NOMO-1 treated with DMSO at 0.1 percent for 48 hours (cell line): Measurements from ENCODE around the gene CCSER1.
A peak's percentile ranks its signal among the peaks of the same experiment; 100 is the strongest.
"Not testable (repeated sequence)": the region's sequence is repeated elsewhere in the genome, so short reads cannot be mapped to it uniquely, and the experiment has no call there.

Experiments
- DNase-seq: peaks from one replicate; lab custom pipeline; 2025; ENCODE audit not compliant: unreplicated experiment; lab: John Stamatoyannopoulos, UW

Gene CCSER1

GRCh38 chr4:91448668-91449330, 1321.6 kb downstream of the CCSER1 start:
- peak; percentile 18 for DNase-seq

DNA sequence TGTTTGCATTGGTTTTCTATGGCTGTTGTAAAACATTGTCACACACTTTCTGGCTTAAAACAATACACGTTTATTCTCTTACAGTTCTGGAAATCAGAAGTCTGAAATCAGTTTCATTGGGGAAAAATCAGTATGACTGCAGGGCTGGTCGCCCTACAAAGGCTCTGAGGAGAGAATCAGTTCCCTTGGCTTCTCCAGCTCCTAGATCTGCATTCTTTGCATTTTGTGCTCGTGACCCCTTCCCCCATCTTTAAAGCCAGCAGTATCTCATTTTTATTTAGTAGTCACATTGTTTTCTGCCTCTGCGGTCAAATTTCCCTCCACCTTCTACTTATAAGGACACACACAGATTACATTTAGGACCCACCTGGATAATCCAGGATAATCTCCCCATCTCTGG, 1326.9 kb downstream of the CCSER1 start:
- DNase-seq = no peak

DNA sequence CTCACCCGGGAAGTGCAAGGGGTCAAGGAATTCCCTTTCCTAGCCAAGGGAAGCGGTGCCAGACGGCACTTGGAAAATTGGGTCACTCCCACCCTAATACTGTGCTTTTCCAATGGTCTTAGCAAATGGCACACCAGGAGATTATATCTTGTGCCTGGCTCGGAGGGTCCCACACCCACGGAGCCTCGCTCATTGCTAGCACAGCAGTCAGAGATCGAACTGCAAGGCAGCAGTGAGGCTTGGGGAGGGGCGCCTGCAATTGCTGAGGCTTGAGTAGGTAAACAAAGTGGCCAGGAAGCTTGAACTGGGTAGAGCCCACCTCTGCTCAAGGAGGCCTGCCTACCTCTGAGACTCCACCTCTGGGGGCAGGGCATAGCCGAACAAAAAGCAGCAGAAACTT, 1335.4 kb downstream of the CCSER1 start:
- DNase-seq = not testable (repeated sequence)

DNA sequence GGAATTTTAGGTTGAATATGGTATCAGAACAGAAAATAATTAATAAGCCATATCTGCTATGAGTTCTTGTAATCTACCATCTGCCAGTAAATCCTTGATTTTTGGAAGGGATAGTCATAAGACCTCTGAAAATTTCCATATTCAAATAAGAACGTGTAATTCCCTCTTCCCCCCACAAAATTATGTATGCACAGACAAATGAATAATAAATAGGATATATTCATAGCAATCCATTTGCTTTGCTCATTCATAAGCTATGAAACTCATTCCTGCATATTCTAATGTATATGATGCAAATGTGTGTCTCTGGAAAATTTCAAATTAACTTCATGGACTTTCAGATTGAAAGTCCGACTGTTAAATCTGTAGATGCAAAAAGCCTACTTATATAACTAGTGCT, 1343.5 kb downstream of the CCSER1 start:
- DNase-seq = no peak

DNA sequence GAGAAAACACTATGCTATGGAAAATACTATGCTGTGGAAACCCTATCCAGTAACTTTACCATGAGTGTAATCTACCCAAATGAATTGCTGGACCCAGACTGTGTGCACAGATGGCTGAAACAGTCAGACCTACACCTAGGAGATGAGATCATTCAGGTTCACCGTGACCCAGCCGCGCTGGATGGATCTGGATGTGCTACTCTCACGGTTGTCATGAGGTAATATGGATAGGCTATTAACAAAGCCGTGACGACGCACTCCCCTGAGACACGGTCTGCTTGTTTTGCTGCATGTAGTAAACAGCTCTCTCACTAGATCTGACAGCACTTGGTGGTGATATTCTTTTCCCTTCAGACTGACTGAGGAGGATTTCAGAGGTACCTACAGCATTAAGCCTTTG, 1344.1 kb downstream of the CCSER1 start:
- DNase-seq = no peak

DNA sequence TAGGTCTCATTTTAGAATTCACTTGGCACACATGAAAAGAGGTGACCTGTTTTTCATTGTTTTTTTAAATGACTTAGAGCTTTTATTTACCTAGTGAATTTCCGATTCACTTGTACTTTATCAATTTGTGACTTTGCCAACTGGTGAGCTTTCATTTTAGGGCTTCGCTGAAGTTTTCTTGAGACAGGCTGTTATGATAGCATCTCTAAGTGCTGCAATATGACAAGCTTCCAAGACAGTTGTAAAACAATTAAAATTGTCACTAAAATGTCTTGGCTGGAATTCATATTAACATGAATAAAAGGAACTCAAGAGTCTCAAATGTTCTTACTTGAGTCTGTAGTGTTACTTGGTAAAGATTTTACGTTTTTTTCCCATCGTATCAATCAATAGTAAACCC, 1344.9 kb downstream of the CCSER1 start:
- DNase-seq = no peak

- no peak for DNase-seq
Observed at GRCh38 chr4:91485415-91485814, 1358.2 kb downstream of the CCSER1 start.

- no peak for DNase-seq
Observed at GRCh38 chr4:91488946-91489345, 1361.8 kb downstream of the CCSER1 start.

GRCh38 chr4:91497892-91498291, 1370.7 kb downstream of the CCSER1 start:
- no peak for DNase-seq

GRCh38 chr4:91502365-91502764, 1375.2 kb downstream of the CCSER1 start:
- DNase-seq = no peak

DNA sequence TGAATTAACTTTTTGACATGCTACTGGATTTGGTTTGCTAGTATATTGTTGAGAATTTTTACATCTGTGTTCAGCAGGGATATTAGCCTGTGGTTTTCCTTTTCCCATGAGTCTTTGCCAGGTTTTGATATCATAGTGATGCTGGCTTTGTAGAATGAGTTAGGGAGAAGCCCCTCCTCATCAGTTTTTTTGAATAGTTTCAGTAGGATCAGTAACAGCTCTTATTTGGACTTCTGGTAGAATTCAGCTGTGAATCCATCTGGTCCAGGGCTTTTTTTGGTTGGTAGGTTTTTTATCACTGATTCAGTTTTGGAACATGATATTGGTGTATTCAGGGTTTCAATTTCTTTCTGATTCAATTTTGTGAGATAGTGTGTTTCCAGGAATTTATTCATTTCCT, 1386.1 kb downstream of the CCSER1 start:
- DNase-seq = no peak

DNA sequence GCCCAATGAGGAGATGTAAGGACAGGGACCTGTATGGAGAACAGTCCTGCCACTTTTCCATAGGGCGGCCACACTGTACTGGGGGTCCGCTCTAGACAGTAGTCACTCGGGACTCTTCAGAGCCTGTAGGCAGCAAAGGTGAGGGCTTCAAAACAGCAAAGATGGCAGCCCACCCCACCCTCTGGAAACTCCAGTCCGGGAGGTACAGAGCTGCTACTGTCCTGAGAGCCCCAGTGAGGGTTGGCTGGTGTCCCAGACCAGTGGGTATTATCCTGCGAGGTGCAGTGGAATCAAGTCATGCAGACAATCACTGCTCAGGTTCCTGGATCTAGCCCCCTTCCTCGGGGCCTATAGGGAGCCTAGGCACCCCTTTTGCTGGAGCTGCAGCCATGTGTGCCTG, 1392.0 kb downstream of the CCSER1 start:
- no peak for DNase-seq

- DNase-seq = no peak
Observed at GRCh38 chr4:91525621-91526020, 1398.4 kb downstream of the CCSER1 start.

GRCh38 chr4:91527056-91527455, 1399.9 kb downstream of the CCSER1 start:
- DNase-seq = no peak

DNA sequence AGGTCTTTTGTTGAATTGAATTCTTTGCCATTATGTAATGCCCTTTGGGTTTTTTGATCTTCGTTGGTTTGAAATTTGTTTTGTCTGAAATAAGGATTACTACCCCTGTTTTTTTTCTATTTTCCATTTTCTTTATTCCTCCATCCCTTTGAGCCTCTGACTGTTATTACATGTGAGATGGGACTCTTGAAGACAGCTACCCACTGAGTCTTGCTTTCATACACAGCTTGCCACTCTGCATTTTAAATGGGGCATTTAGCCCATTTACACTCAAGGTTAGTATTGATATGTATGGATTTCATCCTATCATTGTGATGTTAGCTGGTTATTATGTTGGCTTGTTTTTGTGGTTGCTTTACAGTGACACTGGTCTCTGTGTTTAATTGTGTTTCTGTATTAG, 1440.4 kb downstream of the CCSER1 start:
- no peak for DNase-seq

GRCh38 chr4:91577864-91578263, 1450.7 kb downstream of the CCSER1 start:
- DNase-seq = no peak

DNA sequence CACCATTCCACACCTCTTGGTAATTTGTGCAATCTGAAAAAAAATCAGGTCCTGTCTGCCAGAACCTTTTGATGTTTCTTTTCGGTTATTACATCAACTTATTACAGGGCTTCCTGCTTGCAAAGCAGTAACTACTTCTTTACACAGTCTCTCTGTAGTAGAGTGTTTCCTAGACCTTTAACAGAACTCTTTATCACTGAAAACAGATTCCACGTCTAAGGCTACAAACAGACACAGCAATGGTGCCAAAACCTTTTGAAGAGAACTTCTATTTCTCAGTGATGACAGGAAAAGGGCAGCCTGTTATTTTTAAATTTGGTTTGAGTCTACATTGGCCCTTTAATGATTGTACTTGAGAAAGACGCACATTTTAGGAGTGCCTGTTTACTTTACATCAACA, 1463.1 kb downstream of the CCSER1 start:
- DNase-seq = no peak

GRCh38 chr4:91592125-91592524, 1464.9 kb downstream of the CCSER1 start:
- no peak for DNase-seq

GRCh38 chr4:91596718-91597117, 1469.5 kb downstream of the CCSER1 start:
- DNase-seq = no peak

DNA sequence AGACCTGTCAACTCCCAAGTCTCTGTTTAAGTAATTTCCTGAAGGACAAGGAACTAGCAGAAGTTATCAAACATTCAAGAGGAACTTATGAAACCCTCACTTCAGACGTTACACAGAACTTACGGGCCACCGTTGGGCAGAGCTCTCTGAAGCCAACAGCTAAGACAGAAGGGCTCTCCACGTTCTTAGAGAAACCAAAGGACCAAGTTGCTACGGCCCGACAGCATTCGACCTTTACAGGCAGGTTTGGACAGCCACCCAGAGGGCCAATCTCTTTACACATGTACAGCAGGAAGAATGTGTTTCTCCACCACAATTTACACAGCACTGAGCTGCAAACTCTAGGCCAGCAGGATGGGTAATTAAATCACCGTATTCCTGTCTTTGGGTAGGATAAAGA, 1471.5 kb downstream of the CCSER1 start:
- DNase-seq = no peak

DNA sequence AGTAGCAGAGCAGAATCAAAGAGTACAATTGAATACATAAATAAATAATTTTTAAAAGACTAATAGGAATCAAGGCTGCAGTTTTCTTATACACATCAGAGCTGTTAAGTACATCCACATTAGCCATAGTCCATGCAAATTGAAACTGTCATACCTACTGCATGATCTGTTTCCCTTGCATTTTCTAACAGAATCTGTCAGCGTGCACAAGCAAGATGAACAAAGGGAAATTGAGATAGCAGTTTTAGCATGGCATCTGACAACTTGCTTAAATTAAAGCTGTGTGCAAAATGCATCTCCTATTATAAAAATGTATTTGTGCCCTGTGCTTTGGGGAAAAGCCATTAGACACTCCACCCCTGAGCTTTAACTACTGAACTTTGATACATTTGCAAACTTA, 1473.1 kb downstream of the CCSER1 start:
- DNase-seq = no peak

DNA sequence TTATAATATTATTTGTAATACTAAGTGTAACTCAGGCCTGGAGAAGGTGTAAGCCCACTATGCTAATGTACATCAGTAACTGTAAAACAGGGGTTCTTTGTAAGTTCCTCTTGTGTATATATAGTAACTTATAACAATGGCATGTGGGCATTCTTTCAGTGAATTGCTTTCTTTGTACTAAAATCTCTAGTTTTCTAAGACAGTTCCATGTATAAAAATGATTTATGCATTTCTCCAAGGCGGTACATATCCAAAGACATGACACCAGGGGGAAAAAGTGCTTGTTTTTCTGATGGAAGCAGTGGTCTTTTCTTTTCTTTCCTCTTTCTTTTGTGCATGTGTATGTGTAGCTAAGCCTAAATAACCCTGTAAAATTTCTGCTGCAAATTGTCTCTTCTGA, 1474.2 kb downstream of the CCSER1 start:
- DNase-seq = no peak

DNA sequence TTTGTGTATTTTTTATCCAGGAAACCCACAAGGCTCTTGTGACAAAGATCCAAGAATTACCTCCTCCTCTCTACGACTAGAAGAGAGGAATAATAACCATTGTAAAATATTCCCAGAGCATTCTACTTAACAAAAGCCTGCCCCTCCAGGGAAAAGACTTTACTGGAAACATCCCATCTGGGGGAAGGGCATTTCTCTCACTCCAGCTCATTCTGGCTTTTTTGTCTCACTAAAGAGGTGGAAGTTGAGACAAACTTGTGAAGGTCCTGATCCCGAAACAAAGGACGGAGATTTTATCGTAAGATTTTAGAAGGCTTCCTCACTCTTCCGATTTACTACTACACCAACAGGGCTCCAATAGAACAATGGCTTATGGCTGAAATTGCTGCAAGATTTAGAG, 1484.6 kb downstream of the CCSER1 start:
- DNase-seq = no peak

DNA sequence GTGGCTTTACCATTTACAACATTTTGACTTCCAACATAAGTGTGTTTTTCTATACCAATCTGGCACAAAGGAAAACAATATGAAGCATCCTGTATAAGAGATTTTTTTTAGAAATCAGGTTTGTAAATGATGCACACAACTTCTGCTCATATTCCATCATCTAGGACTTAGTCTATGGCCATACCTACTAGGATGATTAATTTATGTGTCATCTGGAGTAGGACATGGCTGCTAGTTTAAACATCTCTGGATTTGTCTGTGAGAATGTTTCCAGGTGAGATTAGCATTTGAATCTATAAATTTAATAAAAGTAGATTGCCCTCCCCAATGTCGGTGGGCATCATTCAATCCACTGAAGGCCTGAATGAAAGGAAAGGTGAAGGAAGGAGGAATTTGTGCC, 1493.8 kb downstream of the CCSER1 start:
- DNase-seq = no peak
